ENCODE measurements around the gene UGT1A8.
"Not testable (repeated sequence)": the region's sequence is repeated elsewhere in the genome, so short reads cannot be mapped to it uniquely, and the experiment has no call there.

The UGT1A8 gene

GRCh38 chr2:233643128-233643527, 25.7 kb downstream of the UGT1A8 start:
- no peak for DNase-seq

GRCh38 chr2:233646033-233646432, 28.6 kb downstream of the UGT1A8 start:
- DNase-seq = not testable (repeated sequence)

- no peak for DNase-seq
These were observed 33.5 kb downstream of the UGT1A8 start for GRCh38 chr2:233650981-233651380.

GRCh38 chr2:233651430-233651829, 34.0 kb downstream of the UGT1A8 start:
- DNase-seq = no peak

- no peak for DNase-seq
These were observed 37.1 kb downstream of the UGT1A8 start for GRCh38 chr2:233654501-233654900.

GRCh38 chr2:233655043-233655442, 37.6 kb downstream of the UGT1A8 start:
- no peak for DNase-seq

GRCh38 chr2:233655943-233656342, 38.5 kb downstream of the UGT1A8 start:
- DNase-seq = not testable (repeated sequence)

- peak; percentile 30 for DNase-seq
These were observed 39.0 kb downstream of the UGT1A8 start for GRCh38 chr2:233656443-233656842.

- DNase-seq = no peak
These were observed 41.2 kb downstream of the UGT1A8 start for GRCh38 chr2:233658610-233659009.

GRCh38 chr2:233663911-233664310, 46.5 kb downstream of the UGT1A8 start:
- DNase-seq = no peak

GRCh38 chr2:233668605-233669260, 51.3 kb downstream of the UGT1A8 start:
- DNase-seq = no peak

- no peak for DNase-seq
These were observed 54.1 kb downstream of the UGT1A8 start, which contains the start of gene UGT1A9 for GRCh38 chr2:233671290-233672161. TSS of gene UGT1A9 (plus strand) at chr2:233671898. CDS start at chr2:233671935, 37 bp downstream.

GRCh38 chr2:233672886-233673285, 55.5 kb downstream of the UGT1A8 start:
- DNase-seq = no peak

- DNase-seq = no peak
These were observed 56.5 kb downstream of the UGT1A8 start for GRCh38 chr2:233673896-233674295.

GRCh38 chr2:233674314-233674713, 56.9 kb downstream of the UGT1A8 start:
- no peak for DNase-seq

GRCh38 chr2:233674995-233675394, 57.6 kb downstream of the UGT1A8 start:
- no peak for DNase-seq

- no peak for DNase-seq
These were observed 58.6 kb downstream of the UGT1A8 start for GRCh38 chr2:233676046-233676445.

- DNase-seq = no peak
These were observed 61.8 kb downstream of the UGT1A8 start for GRCh38 chr2:233679196-233679595.

GRCh38 chr2:233680361-233681045, 63.1 kb downstream of the UGT1A8 start:
- no peak for DNase-seq

GRCh38 chr2:233681521-233682099, 64.2 kb downstream of the UGT1A8 start, which contains the start of gene UGT1A7:
TSS of gene UGT1A7 (plus strand) at chr2:233681901. CDS start at chr2:233681938, 37 bp downstream.
- no peak for DNase-seq

GRCh38 chr2:233684640-233685039, 67.2 kb downstream of the UGT1A8 start:
- DNase-seq = no peak

- DNase-seq = no peak
These were observed 69.5 kb downstream of the UGT1A8 start for GRCh38 chr2:233686928-233687327.

- no peak for DNase-seq
These were observed 70.9 kb downstream of the UGT1A8 start for GRCh38 chr2:233688341-233688740.
